ENCODE results near the gene SEMA4A.

DNA sequence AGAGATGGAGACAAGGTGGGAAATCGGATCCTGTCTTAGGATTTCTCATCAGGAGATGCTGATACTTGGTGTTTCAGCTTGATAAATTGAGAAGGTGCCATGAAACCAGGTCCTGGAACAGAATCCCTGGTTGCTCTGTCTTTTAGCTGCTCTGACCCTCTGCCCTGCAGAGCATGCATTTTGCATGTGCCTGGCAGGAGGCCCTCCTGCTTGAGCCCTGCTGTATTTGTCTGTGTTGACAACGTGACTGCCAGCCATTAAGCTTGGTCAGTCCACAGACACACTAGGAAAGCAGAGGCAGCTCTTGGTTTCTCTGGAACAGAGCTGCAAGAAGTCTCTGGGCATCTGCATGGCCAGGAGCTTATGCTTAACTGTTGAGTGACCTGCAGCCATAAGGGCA is 43.1 kb downstream of the SEMA4A start:
- TF ChIP-seq POLR2A (IDR thresholded peaks at IDR 0.05) = no peak
- TF ChIP-seq POLR2AphosphoS5 (IDR thresholded peaks at IDR 0.05) = no peak
- TF ChIP-seq, protein P1, sequence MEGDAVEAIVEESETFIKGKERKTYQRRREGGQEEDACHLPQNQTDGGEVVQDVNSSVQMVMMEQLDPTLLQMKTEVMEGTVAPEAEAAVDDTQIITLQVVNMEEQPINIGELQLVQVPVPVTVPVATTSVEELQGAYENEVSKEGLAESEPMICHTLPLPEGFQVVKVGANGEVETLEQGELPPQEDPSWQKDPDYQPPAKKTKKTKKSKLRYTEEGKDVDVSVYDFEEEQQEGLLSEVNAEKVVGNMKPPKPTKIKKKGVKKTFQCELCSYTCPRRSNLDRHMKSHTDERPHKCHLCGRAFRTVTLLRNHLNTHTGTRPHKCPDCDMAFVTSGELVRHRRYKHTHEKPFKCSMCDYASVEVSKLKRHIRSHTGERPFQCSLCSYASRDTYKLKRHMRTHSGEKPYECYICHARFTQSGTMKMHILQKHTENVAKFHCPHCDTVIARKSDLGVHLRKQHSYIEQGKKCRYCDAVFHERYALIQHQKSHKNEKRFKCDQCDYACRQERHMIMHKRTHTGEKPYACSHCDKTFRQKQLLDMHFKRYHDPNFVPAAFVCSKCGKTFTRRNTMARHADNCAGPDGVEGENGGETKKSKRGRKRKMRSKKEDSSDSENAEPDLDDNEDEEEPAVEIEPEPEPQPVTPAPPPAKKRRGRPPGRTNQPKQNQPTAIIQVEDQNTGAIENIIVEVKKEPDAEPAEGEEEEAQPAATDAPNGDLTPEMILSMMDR (IDR thresholded peaks at IDR 0.05) = no peak
